ENCODE results near the gene ADAMTS16. TPM values are rescaled to one million over a fixed set of nuclear protein-coding genes. Genes with fewer than 3 reads are reported as not detected.

Gene ADAMTS16
- total RNA-seq, 3 donors from 2014 or later, result 0.15 to 1.3 (median 0.33) TPM

GRCh38 chr5:5360941-5361520 lies 220.9 kb downstream of the ADAMTS16 start:
- Histone ChIP-seq H3K4me1 (no peaks in the 10 kb centered on the region), H3K36me3 (no peaks in the 10 kb centered on the region), H3K4me3 (no peak overlapping the region), H3K27me3 (no peaks in the 10 kb centered on the region), H3K9me3 (no peaks in the 10 kb centered on the region), H3K27ac (no peak overlapping the region)
- intact Hi-C loops (cut with DNase I; ENCODE audit: low total_unique reads), result loop anchor here (1.0 to 5.0 kb wide), 2 partner anchors 49 to 1479 kb away; no protein-coding TSS in a partner anchor
- DNase-seq (ENCODE audit: low spot score in 2 of 2), result no peak
- TF ChIP-seq CTCF (IDR thresholded peaks at IDR 0.05) (no peak), POLR2AphosphoS5 (IDR thresholded peaks at IDR 0.05) (no peak), POLR2A (IDR thresholded peaks at IDR 0.05) (no peak)

GRCh38 chr5:5363045-5363444 lies 222.9 kb downstream of the ADAMTS16 start:
- Histone ChIP-seq H3K4me3 (no peak overlapping the region), H3K27ac (no peak overlapping the region), H3K27me3 (no peaks in the 10 kb centered on the region), H3K36me3 (no peaks in the 10 kb centered on the region), H3K9me3 (no peaks in the 10 kb centered on the region), H3K4me1 (no peaks in the 10 kb centered on the region)
- intact Hi-C loops (cut with DNase I; ENCODE audit: low total_unique reads), result loop anchor here (5.0 kb wide), 1 partner anchor 1481 kb away; no protein-coding TSS in a partner anchor
- no peak for TF ChIP-seq POLR2AphosphoS5 (IDR thresholded peaks at IDR 0.05)
- TF ChIP-seq POLR2A (IDR thresholded peaks at IDR 0.05), result no peak
- TF ChIP-seq CTCF (IDR thresholded peaks at IDR 0.05), result no peak
- DNase-seq (ENCODE audit: low spot score in 2 of 2), result no peak

- no peak for DNase-seq (ENCODE audit: low spot score in 2 of 2)
- H3K27ac ChIP-seq, result no peak overlapping the region
- no peak overlapping the region for H3K4me3 ChIP-seq
- TF ChIP-seq POLR2A (IDR thresholded peaks at IDR 0.05), result no peak
- TF ChIP-seq POLR2AphosphoS5 (IDR thresholded peaks at IDR 0.05), result no peak
- no peak for TF ChIP-seq CTCF (IDR thresholded peaks at IDR 0.05)
- H3K9me3 ChIP-seq, result no peaks in the 10 kb centered on the region
- H3K36me3 ChIP-seq, result no peaks in the 10 kb centered on the region
- no peaks in the 10 kb centered on the region for H3K4me1 ChIP-seq
- intact Hi-C loops (cut with DNase I; ENCODE audit: low total_unique reads), result loop anchor here (5.0 kb wide), 1 partner anchor 1483 kb away; no protein-coding TSS in a partner anchor
- H3K27me3 ChIP-seq, result no peaks in the 10 kb centered on the region
These were observed 224.8 kb downstream of the ADAMTS16 start for GRCh38 chr5:5364932-5365331.

GRCh38 chr5:5367739-5368138 lies 227.6 kb downstream of the ADAMTS16 start:
- Histone ChIP-seq H3K4me3 (no peak overlapping the region), H3K27me3 (no peaks in the 10 kb centered on the region), H3K27ac (no peak overlapping the region), H3K9me3 (no peaks in the 10 kb centered on the region), H3K36me3 (no peaks in the 10 kb centered on the region), H3K4me1 (no peaks in the 10 kb centered on the region)
- no peak for TF ChIP-seq POLR2A (IDR thresholded peaks at IDR 0.05)
- TF ChIP-seq CTCF (IDR thresholded peaks at IDR 0.05), result no peak
- no peak for TF ChIP-seq POLR2AphosphoS5 (IDR thresholded peaks at IDR 0.05)
- intact Hi-C loops (cut with DNase I; ENCODE audit: low total_unique reads), result no loop called here
- no peak for DNase-seq (ENCODE audit: low spot score in 2 of 2)

- Histone ChIP-seq H3K4me3 (no peak overlapping the region), H3K27ac (no peak overlapping the region), H3K4me1 (no peaks in the 10 kb centered on the region), H3K27me3 (no peaks in the 10 kb centered on the region), H3K36me3 (no peaks in the 10 kb centered on the region), H3K9me3 (no peaks in the 10 kb centered on the region)
- TF ChIP-seq POLR2AphosphoS5 (IDR thresholded peaks at IDR 0.05) (no peak), POLR2A (IDR thresholded peaks at IDR 0.05) (no peak), CTCF (IDR thresholded peaks at IDR 0.05) (no peak)
- DNase-seq (ENCODE audit: low spot score in 2 of 2), result no peak
- intact Hi-C loops (cut with DNase I; ENCODE audit: low total_unique reads), result no loop called here
These were observed 229.0 kb downstream of the ADAMTS16 start for GRCh38 chr5:5369051-5369605.
